MCF 10A (cell line): ENCODE data around the gene ASCC2. TPM values are rescaled to one million over a fixed set of nuclear protein-coding genes. Genes with fewer than 3 reads are reported as not detected.

ENCODE experiments used
- BruUV-seq: library from RNA; stranded (reverse); fragments of 400-500 nt; replicated peaks from 2 replicates; lab custom pipeline; 2021; lab: Mats Ljungman, UMichigan
- CTCF ChIA-PET: fragments of 300-600 bp; sonication (Branson Sonifier 250); formaldehyde crosslinking; extraction: SDS; loops from one replicate; lab custom pipeline; 2021; ENCODE audit warnings: antibody characterized with exemption, inconsistent platforms; lab: Yijun Ruan, JAX
- POLR2A ChIA-PET: fragments of 300-600, 350-650 bp; sonication (Branson Sonifier 250); formaldehyde crosslinking; extraction: SDS; loops from one replicate; lab custom pipeline; 2020; ENCODE audit warnings: antibody characterized with exemption, inconsistent platforms; lab: Yijun Ruan, JAX
- DNase-seq: peaks from one replicate; pipeline ENCODE4 v3.0.0-alpha.2; 2018; ENCODE audit not compliant: unreplicated experiment
- H3K27ac Mint-ChIP-seq: one replicate; pipeline ENCODE4 v1.8.0; 2022; ENCODE audit warnings: mild to moderate bottlenecking, low read depth, mixed read lengths; ENCODE audit not compliant: unreplicated experiment
- H3K27me3 Mint-ChIP-seq: one replicate; pipeline ENCODE4 v1.8.0; 2022; ENCODE audit warnings: mixed read lengths; ENCODE audit not compliant: insufficient read depth, unreplicated experiment
- H3K36me3 Mint-ChIP-seq: one replicate; pipeline ENCODE4 v1.8.0; 2022; ENCODE audit warnings: mild to moderate bottlenecking, moderate library complexity, mixed read lengths; ENCODE audit not compliant: insufficient read depth, unreplicated experiment
- H3K4me1 Mint-ChIP-seq: one replicate; pipeline ENCODE4 v1.8.0; 2022; ENCODE audit warnings: mixed read lengths; ENCODE audit not compliant: insufficient read depth, unreplicated experiment
- H3K4me3 Mint-ChIP-seq: one replicate; pipeline ENCODE4 v1.8.0; 2022; ENCODE audit warnings: mild to moderate bottlenecking, moderate library complexity, mixed read lengths; ENCODE audit not compliant: unreplicated experiment
- H3K9me3 Mint-ChIP-seq: one replicate; pipeline ENCODE4 v1.8.0; 2022; ENCODE audit warnings: mixed read lengths; ENCODE audit not compliant: unreplicated experiment
- CTCF ChIP-seq: fragments of 200-600 bp; IDR thresholded peaks from one replicate; pipeline ENCODE4 v1.8.0; 2022; ENCODE audit warnings: antibody characterized with exemption, mild to moderate bottlenecking; ENCODE audit not compliant: unreplicated experiment
- intact Hi-C: fragments of 100-400 bp; cut with micrococcal nuclease; formaldehyde crosslinking; loops from 2 replicates; pipeline ENCODE4 v1.14.1; 2022
- total RNA-seq: library from RNA; stranded (reverse); gene quantifications from 2 replicates; pipeline ENCODE4 v1.2.3, GENCODE V29; 2022

ASCC2 gene
- total RNA-seq, 1 experiment from 2014 or later = 70.7 TPM

GRCh38 chr22:29768052-29768693 lies 69.9 kb downstream of the ASCC2 start:
- H3K27me3 Mint-ChIP-seq = no peaks in the 10 kb centered on the region
- no TSS peak for BruUV-seq
- TF ChIP-seq CTCF = no peak
- H3K36me3 Mint-ChIP-seq = peaks cover 25% of the 10 kb centered on the region
- DNase-seq = no peak
- CTCF ChIA-PET = interaction anchor here (0.6 to 0.7 kb wide), 2 partner anchors 59 to 232 kb away, joined by 3 to 5 read pairs; no protein-coding TSS in a partner anchor
- intact Hi-C loops = no loop called here
- H3K4me3 Mint-ChIP-seq = peak overlapping the region; percentile 99
- peaks cover 22% of the 10 kb centered on the region for H3K4me1 Mint-ChIP-seq
- POLR2A ChIA-PET = interaction anchor here (0.6 to 1.9 kb wide), 2 partner anchors 140 to 1881 kb away, joined by 4 to 9 read pairs; no protein-coding TSS in a partner anchor
- peak overlapping the region; percentile 100 for H3K27ac Mint-ChIP-seq
- H3K9me3 Mint-ChIP-seq = no peaks in the 10 kb centered on the region

- Mint-ChIP-seq H3K36me3 (peaks cover 25% of the 10 kb centered on the region), H3K9me3 (no peaks in the 10 kb centered on the region), H3K4me3 (peak within 1 kb of the TSS; percentile 99), H3K27ac (peak within 1 kb of the TSS; percentile 100), H3K27me3 (no peaks in the 10 kb centered on the region), H3K4me1 (peaks cover 17% of the 10 kb centered on the region)
- ChIA-PET CTCF (interaction anchor here (0.5 to 0.7 kb wide), 5 partner anchors 51 to 620 kb away, joined by 3 to 4 read pairs (median 3); partner anchors contain the start of gene RNF215), POLR2A (interaction anchor here (0.6 to 1.9 kb wide), 23 partner anchors 10 to 1880 kb away, joined by 3 to 16 read pairs (median 5); partner anchors contain the start of genes ASCC2, MTMR3 and THOC5)
- no peak for TF ChIP-seq CTCF
- intact Hi-C loops = no loop called here
- TSS peak; percentile 79 for BruUV-seq
- DNase-seq = peak; percentile 91
These were observed 70.7 kb downstream of the ASCC2 start, which contains the start of gene UQCR10 for GRCh38 chr22:29767171-29768051. TSS of gene UQCR10 (plus strand) at chr22:29767369. CDS start at chr22:29767399, 30 bp downstream.

- no peak for TF ChIP-seq CTCF
- Mint-ChIP-seq H3K27ac (peak within 1 kb of the TSS; percentile 100), H3K27me3 (no peaks in the 10 kb centered on the region), H3K36me3 (peaks cover 25% of the 10 kb centered on the region), H3K9me3 (no peaks in the 10 kb centered on the region), H3K4me3 (peak within 1 kb of the TSS; percentile 99), H3K4me1 (peaks cover 11% of the 10 kb centered on the region)
- BruUV-seq = no TSS peak
- peak; percentile 99 for DNase-seq
- ChIA-PET POLR2A (interaction anchor here (0.6 to 1.9 kb wide), 25 partner anchors 9 to 1303 kb away, joined by 3 to 16 read pairs (median 4); partner anchors contain the start of genes ASCC2, MTMR3 and THOC5), CTCF (interaction anchor here (0.5 to 0.8 kb wide), 7 partner anchors 50 to 621 kb away, joined by 3 to 4 read pairs (median 3); partner anchors contain the start of gene RNF215)
- intact Hi-C loops = no loop called here
These were observed 71.4 kb downstream of the ASCC2 start, which contains the start of gene ZMAT5 for GRCh38 chr22:29766632-29767170. TSS of gene ZMAT5 (minus strand) at chr22:29767007. CDS start at chr22:29748544, 18,463 bp downstream.
